Activated CD8-positive, alpha-beta memory T cell treated with anti-CD3 and anti-CD28 coated beads, Interleukin-2, amount 50 U/mL, for 1 hour (primary cell): ENCODE data around the gene DUSP10.

Experiments used
- DNase-seq: peaks from one replicate; pipeline ENCODE4 v3.0.0-alpha.2; 2020; ENCODE audit errors: extremely low read depth

Gene DUSP10

GRCh38 chr1:221765527-221765926 lies 23.6 kb upstream of the DUSP10 start:
- DNase-seq = no peak

GRCh38 chr1:221762121-221762520 lies 20.2 kb upstream of the DUSP10 start:
- DNase-seq = no peak

GRCh38 chr1:221761354-221762002 lies 19.6 kb upstream of the DUSP10 start:
- DNase-seq = no peak

- DNase-seq = no peak
These were observed 19.0 kb upstream of the DUSP10 start for GRCh38 chr1:221760911-221761310.

GRCh38 chr1:221759436-221759835 lies 17.5 kb upstream of the DUSP10 start:
- DNase-seq = no peak

GRCh38 chr1:221758455-221758854 lies 16.6 kb upstream of the DUSP10 start:
- DNase-seq = no peak

GRCh38 chr1:221756830-221757551 lies 15.1 kb upstream of the DUSP10 start:
- DNase-seq = no peak

GRCh38 chr1:221753828-221754188 lies 11.9 kb upstream of the DUSP10 start:
- DNase-seq = no peak

GRCh38 chr1:221751226-221751887 lies 9.5 kb upstream of the DUSP10 start:
- no peak for DNase-seq

GRCh38 chr1:221748981-221749380 lies 7.1 kb upstream of the DUSP10 start:
- DNase-seq = no peak

- no peak for DNase-seq
These were observed 6.0 kb upstream of the DUSP10 start for GRCh38 chr1:221747839-221748238.

- DNase-seq = no peak
These were observed 1.7 kb upstream of the DUSP10 start for GRCh38 chr1:221743416-221744208.

GRCh38 chr1:221742555-221743415 lies 896 bp upstream of the DUSP10 start:
- peak; percentile 36 for DNase-seq

GRCh38 chr1:221740993-221741702 lies 741 bp downstream of the DUSP10 start:
- no peak for DNase-seq

GRCh38 chr1:221740369-221740992 lies 1.4 kb downstream of the DUSP10 start:
- DNase-seq = no peak

GRCh38 chr1:221739677-221740025 lies 2.2 kb downstream of the DUSP10 start:
- no peak for DNase-seq

- no peak for DNase-seq
These were observed 2.7 kb downstream of the DUSP10 start for GRCh38 chr1:221739018-221739676.

GRCh38 chr1:221736714-221737113 lies 5.2 kb downstream of the DUSP10 start:
- DNase-seq = no peak

GRCh38 chr1:221735999-221736398 lies 5.9 kb downstream of the DUSP10 start:
- DNase-seq = no peak

- no peak for DNase-seq
These were observed 7.7 kb downstream of the DUSP10 start for GRCh38 chr1:221734187-221734586.
